Hepatocyte (in vitro differentiated cells): ENCODE data around the gene CIT. TPM values are rescaled to one million over a fixed set of nuclear protein-coding genes. Genes with fewer than 3 reads are reported as not detected.

Source experiments
- DNase-seq: peaks from one replicate; pipeline ENCODE4 v3.0.0-alpha.2; 2016; ENCODE audit warnings: low spot score
- H2AFZ ChIP-seq: fragments of 200-600 bp; sonication (generic); 2 replicates; pipeline ENCODE4 v1.6.0; 2016; ENCODE audit warnings: antibody characterized with exemption, mild to moderate bottlenecking
- H3K27ac ChIP-seq: fragments of 200-600 bp; sonication (generic); 2 replicates; pipeline ENCODE4 v1.5.1; 2016; ENCODE audit warnings: mild to moderate bottlenecking
- H3K27me3 ChIP-seq: fragments of 200-600 bp; sonication (generic); 2 replicates; pipeline ENCODE4 v1.6.1; 2016
- H3K36me3 ChIP-seq: fragments of 200-600 bp; sonication (generic); replicated peaks from 2 replicates; pipeline ENCODE4 v1.5.1; 2016; ENCODE audit warnings: low read depth; ENCODE audit not compliant: insufficient read depth
- H3K4me1 ChIP-seq: fragments of 200-600 bp; sonication (generic); 2 replicates; pipeline ENCODE4 v1.5.1; 2016; ENCODE audit warnings: mild to moderate bottlenecking, moderate library complexity; ENCODE audit not compliant: insufficient read depth
- H3K4me2 ChIP-seq: fragments of 200-600 bp; sonication (generic); 2 replicates; pipeline ENCODE4 v1.6.0; 2016
- H3K4me3 ChIP-seq: fragments of 200-600 bp; sonication (generic); 2 replicates; pipeline ENCODE4 v1.5.1; 2016; ENCODE audit warnings: mild to moderate bottlenecking
- H3K79me2 ChIP-seq: fragments of 200-600 bp; sonication (generic); 2 replicates; pipeline ENCODE4 v1.6.0; 2017; ENCODE audit warnings: mild to moderate bottlenecking
- H3K9me2 ChIP-seq: fragments of 200-600 bp; sonication (generic); replicated peaks from 2 replicates; pipeline ENCODE4 v1.6.0; 2017; ENCODE audit warnings: mild to moderate bottlenecking; ENCODE audit not compliant: insufficient read depth
- H3K9me3 ChIP-seq: fragments of 200-600 bp; sonication (generic); 2 replicates; pipeline ENCODE4 v1.5.1; 2016; ENCODE audit warnings: low read depth, mild to moderate bottlenecking
- H4K20me1 ChIP-seq: fragments of 200-600 bp; sonication (generic); 2 replicates; pipeline ENCODE4 v1.6.0; 2016; ENCODE audit warnings: mild to moderate bottlenecking; ENCODE audit not compliant: insufficient read depth, poor library complexity, severe bottlenecking
- EZH2 ChIP-seq: fragments of 200-600 bp; sonication (generic); IDR thresholded peaks from 2 replicates; pipeline ENCODE4 v1.6.1; 2016; ENCODE audit warnings: antibody characterized with exemption, mild to moderate bottlenecking, borderline replicate concordance
- EZH2phosphoT487 ChIP-seq: fragments of 200-600 bp; sonication (generic); IDR thresholded peaks from one replicate; pipeline ENCODE4 v1.6.1; 2018; ENCODE audit warnings: antibody characterized with exemption, mild to moderate bottlenecking, low read depth, moderate library complexity; ENCODE audit not compliant: unreplicated experiment, severe bottlenecking
- WGBS: methylation state at CpG from one replicate; pipeline ENCODE4 v1.1.6; 2016; ENCODE audit warnings: low lambda C conversion rate; ENCODE audit errors: missing lambda C conversion rate; 5-methylcytosine and 5-hydroxymethylcytosine counted together
- polyA plus RNA-seq: library from polyadenylated mRNA; unstranded; fragments of >200 nt; fragmentation: Nextera tagmentation; extraction: Ambion mirVana; gene quantifications from 2 replicates; pipeline ENCODE4 v1.2.1, GENCODE V29; 2016
- total RNA-seq: library from RNA; depleted of rRNA; stranded (reverse); fragments of >200 nt; gene quantifications from 2 replicates; pipeline ENCODE4 v1.2.3, GENCODE V29; 2014
- TF ChIP-seq, protein P1 (sequence below): fragments of 200-600 bp; sonication (generic); IDR thresholded peaks from 2 replicates; pipeline ENCODE4 v1.5.1; 2016; ENCODE audit warnings: antibody characterized with exemption, mild to moderate bottlenecking; ENCODE audit not compliant: poor library complexity

Gene CIT
- total and polyA plus RNA-seq, 2 experiments from 2014 or later, result 3.6 to 3.9 TPM

- peak overlapping the region; percentile 47 for H3K4me2 ChIP-seq
- DNase-seq, result peak; percentile 85
- no peaks in the 10 kb centered on the region for H3K36me3 ChIP-seq
These were observed 184.1 kb downstream of the CIT start for GRCh38 chr12:119692997-119693396.

DNA sequence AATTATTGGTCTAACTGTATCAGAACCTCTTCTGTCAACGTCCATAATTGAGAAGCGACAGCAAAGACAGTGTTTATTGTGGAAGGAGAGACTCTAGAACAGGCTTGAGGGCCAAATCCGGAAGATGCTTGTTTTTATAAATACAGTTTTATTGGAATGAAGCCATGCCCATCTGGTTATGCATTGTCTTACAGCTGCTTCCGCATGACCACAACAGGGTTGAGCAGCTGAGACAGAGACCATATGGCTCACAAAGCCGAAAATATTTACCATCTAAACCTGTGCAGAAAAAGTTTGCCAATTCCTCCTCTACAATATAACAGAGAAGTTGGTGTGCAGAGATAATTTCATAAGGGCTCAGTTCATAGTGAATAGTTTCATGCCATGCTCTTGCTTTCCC, 184.7 kb downstream of the CIT start:
- H3K4me2 ChIP-seq, result no peak overlapping the region
- peaks cover 24% of the 10 kb centered on the region for H3K4me1 ChIP-seq
- H3K36me3 ChIP-seq, result no peaks in the 10 kb centered on the region
- H3K27ac ChIP-seq, result peak overlapping the region; percentile 55
- no peaks in the 10 kb centered on the region for H3K9me3 ChIP-seq
- no peak overlapping the region for H2AFZ ChIP-seq
- no peaks in the 10 kb centered on the region for H3K27me3 ChIP-seq
- 82% methylated on average over 5 of the region's 5 CpGs for WGBS
- H3K79me2 ChIP-seq, result no peaks in the 10 kb centered on the region
- H4K20me1 ChIP-seq, result no peaks in the 10 kb centered on the region
- TF ChIP-seq EZH2 (no peak), EZH2phosphoT487 (no peak)
- TF ChIP-seq, protein P1, sequence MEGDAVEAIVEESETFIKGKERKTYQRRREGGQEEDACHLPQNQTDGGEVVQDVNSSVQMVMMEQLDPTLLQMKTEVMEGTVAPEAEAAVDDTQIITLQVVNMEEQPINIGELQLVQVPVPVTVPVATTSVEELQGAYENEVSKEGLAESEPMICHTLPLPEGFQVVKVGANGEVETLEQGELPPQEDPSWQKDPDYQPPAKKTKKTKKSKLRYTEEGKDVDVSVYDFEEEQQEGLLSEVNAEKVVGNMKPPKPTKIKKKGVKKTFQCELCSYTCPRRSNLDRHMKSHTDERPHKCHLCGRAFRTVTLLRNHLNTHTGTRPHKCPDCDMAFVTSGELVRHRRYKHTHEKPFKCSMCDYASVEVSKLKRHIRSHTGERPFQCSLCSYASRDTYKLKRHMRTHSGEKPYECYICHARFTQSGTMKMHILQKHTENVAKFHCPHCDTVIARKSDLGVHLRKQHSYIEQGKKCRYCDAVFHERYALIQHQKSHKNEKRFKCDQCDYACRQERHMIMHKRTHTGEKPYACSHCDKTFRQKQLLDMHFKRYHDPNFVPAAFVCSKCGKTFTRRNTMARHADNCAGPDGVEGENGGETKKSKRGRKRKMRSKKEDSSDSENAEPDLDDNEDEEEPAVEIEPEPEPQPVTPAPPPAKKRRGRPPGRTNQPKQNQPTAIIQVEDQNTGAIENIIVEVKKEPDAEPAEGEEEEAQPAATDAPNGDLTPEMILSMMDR, result no peak
- no peak overlapping the region for H3K4me3 ChIP-seq
- H3K9me2 ChIP-seq, result no peaks in the 10 kb centered on the region
- no peak for DNase-seq

More at GRCh38 chr12:119692997-119693396, 184.1 kb downstream of the CIT start:
- 28% methylated on average over 6 of the region's 6 CpGs for WGBS
- no peak overlapping the region for H3K4me3 ChIP-seq
- no peaks in the 10 kb centered on the region for H3K79me2 ChIP-seq
- no peaks in the 10 kb centered on the region for H3K9me2 ChIP-seq
- no peak overlapping the region for H2AFZ ChIP-seq
- H3K9me3 ChIP-seq, result no peaks in the 10 kb centered on the region
- H3K27ac ChIP-seq, result peak overlapping the region; percentile 90
- TF ChIP-seq EZH2 (no peak), EZH2phosphoT487 (no peak)
- TF ChIP-seq, protein P1, result no peak
- H3K4me1 ChIP-seq, result peaks cover 24% of the 10 kb centered on the region
- no peaks in the 10 kb centered on the region for H4K20me1 ChIP-seq
- no peaks in the 10 kb centered on the region for H3K27me3 ChIP-seq

GRCh38 chr12:119691202-119691810, 185.8 kb downstream of the CIT start:
- H3K27ac ChIP-seq, result peak overlapping the region; percentile 55
- H3K36me3 ChIP-seq, result no peaks in the 10 kb centered on the region
- DNase-seq, result no peak
- no peaks in the 10 kb centered on the region for H3K79me2 ChIP-seq
- WGBS, result 76% methylated on average over 6 of the region's 6 CpGs
- H3K27me3 ChIP-seq, result no peaks in the 10 kb centered on the region
- no peaks in the 10 kb centered on the region for H4K20me1 ChIP-seq
- H2AFZ ChIP-seq, result no peak overlapping the region
- no peak overlapping the region for H3K4me2 ChIP-seq
- no peaks in the 10 kb centered on the region for H3K9me2 ChIP-seq
- H3K4me1 ChIP-seq, result peaks cover 24% of the 10 kb centered on the region
- TF ChIP-seq EZH2phosphoT487 (no peak), EZH2 (no peak)
- TF ChIP-seq, protein P1, result no peak
- no peaks in the 10 kb centered on the region for H3K9me3 ChIP-seq
- H3K4me3 ChIP-seq, result no peak overlapping the region
